Measurements from ENCODE around the gene ZNF677.
"Not testable (repeated sequence)": the region's sequence is repeated elsewhere in the genome, so short reads cannot be mapped to it uniquely, and the experiment has no call there.

ZNF677 gene

GRCh38 chr19:53192771-53193534 lies 61.7 kb downstream of the ZNF677 start, which contains the start of gene ZNF665:
Gene ZNF665 (minus strand): TSS chr19:53193358. CDS start chr19:53182898, 10,460 bp downstream.
- DNase-seq: peak; percentile 1

DNA sequence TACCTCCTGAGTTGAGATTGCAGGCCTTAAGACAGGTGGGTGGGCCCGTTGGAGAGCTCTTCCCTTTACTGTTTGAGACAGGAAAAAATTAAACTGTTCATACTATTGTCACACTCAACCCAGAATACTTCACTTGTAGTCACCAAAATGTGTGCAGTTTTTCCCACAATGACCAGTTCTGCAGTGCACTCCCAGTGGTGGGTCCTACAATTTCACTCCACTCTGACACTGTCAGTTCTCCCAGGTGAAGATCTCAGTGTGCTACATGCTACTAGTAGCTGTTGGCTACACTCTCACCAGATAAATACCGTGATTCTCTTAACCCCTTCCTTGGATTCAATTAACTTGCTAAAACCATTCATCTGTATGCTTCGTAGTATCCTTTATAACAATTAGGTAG lies 64.4 kb downstream of the ZNF677 start:
- DNase-seq: no peak

DNA sequence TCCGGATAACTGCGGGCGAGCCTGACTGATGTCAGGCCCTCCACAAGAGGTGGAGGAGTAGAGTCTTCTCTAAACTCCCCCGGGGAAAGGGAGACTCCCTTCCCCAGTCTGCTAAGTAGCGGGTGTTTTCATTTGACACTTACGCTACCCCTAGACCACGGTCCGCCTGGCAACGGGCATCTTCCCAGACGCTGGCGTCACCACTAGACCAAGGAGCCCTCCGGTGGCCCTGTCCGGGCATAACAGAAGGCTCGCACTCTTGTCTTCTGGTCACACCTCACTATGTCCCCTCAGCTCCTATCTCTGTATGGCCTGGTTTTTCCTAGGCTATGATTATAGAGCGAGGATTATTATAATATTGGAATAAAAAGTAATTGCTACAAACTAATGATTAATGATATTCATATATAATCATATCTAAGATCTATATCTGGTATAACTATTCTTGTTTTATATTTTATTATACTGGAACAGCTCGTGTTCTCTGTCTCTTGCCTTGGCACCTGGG lies 64.9 kb downstream of the ZNF677 start:
- not testable (repeated sequence) for DNase-seq

Measured in NCI-H2107 (cell line).